ENCODE measurements around the gene TMCO4.

TMCO4 gene

GRCh38 chr1:19689856-19690255 lies 109.9 kb downstream of the TMCO4 start:
- H3K9me3 ChIP-seq: no peaks in the 10 kb centered on the region

GRCh38 chr1:19689085-19689757 lies 110.5 kb downstream of the TMCO4 start:
- H3K4me3 ChIP-seq (ENCODE audit: low read depth, low read length): no peak overlapping the region
- H3K36me3 ChIP-seq: no peaks in the 10 kb centered on the region
- no peaks in the 10 kb centered on the region for H3K4me1 ChIP-seq
- no peaks in the 10 kb centered on the region for H3K27me3 ChIP-seq
- TF ChIP-seq CTCF (IDR thresholded peaks at IDR 0.05; ENCODE audit: low read depth, low read length): no peak
- H3K9me3 ChIP-seq: no peaks in the 10 kb centered on the region
- DNase-seq: no peak

More at GRCh38 chr1:19689856-19690255, 109.9 kb downstream of the TMCO4 start:
- TF ChIP-seq CTCF (IDR thresholded peaks at IDR 0.05; ENCODE audit: low read depth, low read length): no peak
- Histone ChIP-seq H3K36me3 (no peaks in the 10 kb centered on the region), H3K4me3 (ENCODE audit: low read depth, low read length) (no peak overlapping the region), H3K4me1 (no peaks in the 10 kb centered on the region), H3K27me3 (no peaks in the 10 kb centered on the region)
- no peak for DNase-seq

GRCh38 chr1:19688041-19688842 lies 111.5 kb downstream of the TMCO4 start:
- H3K27me3 ChIP-seq: no peaks in the 10 kb centered on the region
- no peaks in the 10 kb centered on the region for H3K4me1 ChIP-seq
- no peaks in the 10 kb centered on the region for H3K9me3 ChIP-seq
- TF ChIP-seq CTCF (IDR thresholded peaks at IDR 0.05; ENCODE audit: low read depth, low read length): no peak
- H3K36me3 ChIP-seq: no peaks in the 10 kb centered on the region
- no peak for DNase-seq
- no peak overlapping the region for H3K4me3 ChIP-seq (ENCODE audit: low read depth, low read length)

- Histone ChIP-seq H3K9me3 (no peaks in the 10 kb centered on the region), H3K4me1 (no peaks in the 10 kb centered on the region), H3K27me3 (no peaks in the 10 kb centered on the region), H3K36me3 (no peaks in the 10 kb centered on the region), H3K4me3 (ENCODE audit: low read depth, low read length) (no peak overlapping the region)
- no peak for TF ChIP-seq CTCF (IDR thresholded peaks at IDR 0.05; ENCODE audit: low read depth, low read length)
- DNase-seq: no peak
Measured at GRCh38 chr1:19687414-19687813, 112.3 kb downstream of the TMCO4 start.

GRCh38 chr1:19685994-19686393 lies 113.7 kb downstream of the TMCO4 start:
- no peak for TF ChIP-seq CTCF (IDR thresholded peaks at IDR 0.05; ENCODE audit: low read depth, low read length)
- H3K36me3 ChIP-seq: no peaks in the 10 kb centered on the region
- no peaks in the 10 kb centered on the region for H3K4me1 ChIP-seq
- H3K27me3 ChIP-seq: no peaks in the 10 kb centered on the region
- H3K9me3 ChIP-seq: no peaks in the 10 kb centered on the region
- no peak overlapping the region for H3K4me3 ChIP-seq (ENCODE audit: low read depth, low read length)
- DNase-seq: no peak

GRCh38 chr1:19684677-19685076 lies 115.0 kb downstream of the TMCO4 start:
- Histone ChIP-seq H3K4me1 (no peaks in the 10 kb centered on the region), H3K27me3 (no peaks in the 10 kb centered on the region), H3K4me3 (ENCODE audit: low read depth, low read length) (no peak overlapping the region), H3K9me3 (no peaks in the 10 kb centered on the region), H3K36me3 (no peaks in the 10 kb centered on the region)
- no peak for TF ChIP-seq CTCF (IDR thresholded peaks at IDR 0.05; ENCODE audit: low read depth, low read length)
- DNase-seq: no peak

All from BE2C (cell line).